Endothelial cell of umbilical vein (primary cell): Measurements from ENCODE around the gene RDH14. TPM values are rescaled to one million over a fixed set of nuclear protein-coding genes. Genes with fewer than 3 reads are reported as not detected.

Source experiments
- BruUV-seq: library from RNA; stranded (reverse); fragments of 400-500 nt; replicated peaks from 2 replicates; lab custom pipeline; 2021; lab: Mats Ljungman, UMichigan
- CTCF ChIA-PET: fragments of 300-600, 350-600 bp; sonication (Branson Sonifier 250); formaldehyde crosslinking; loops from one replicate; lab custom pipeline; 2021; ENCODE audit warnings: antibody characterized with exemption, inconsistent platforms; lab: Charles Lee
- POLR2A ChIA-PET: fragments of 300-600, 350-600 bp; sonication (Branson Sonifier 250); formaldehyde crosslinking; loops from one replicate; lab custom pipeline; 2021; ENCODE audit warnings: antibody characterized with exemption, inconsistent platforms; lab: Charles Lee
- DNase-seq: peaks from one replicate; pipeline ENCODE4 v3.0.0-alpha.2; 2011; ENCODE audit warnings: low read depth, low spot score
- FAIRE-seq: peaks from 2 replicates; lab custom pipeline; 2011; peaks lifted over from hg19 to GRCh38; lab: Jason Lieb, UNC
- H2AFZ ChIP-seq: 2 replicates; pipeline ENCODE4 v1.6.0; 2012; ENCODE audit warnings: low read depth, low read length, control low read depth, inconsistent platforms
- H3K27ac ChIP-seq: 2 replicates; pipeline ENCODE4 v1.5.1; 2011; ENCODE audit warnings: low read depth, mild to moderate bottlenecking, control low read depth, low read length, moderate library complexity; ENCODE audit not compliant: insufficient read depth
- H3K27me3 ChIP-seq, 2 experiments: 2 replicates each; pipeline versions ENCODE4 v1.6.0 to v1.6.1; 2011; ENCODE audit warnings: low read length in 2 of 2, mixed read lengths in 1 of 2; ENCODE audit not compliant: control insufficient read depth in 2 of 2, insufficient read depth in 2 of 2
- H3K36me3 ChIP-seq, 2 experiments: 2 replicates in 1 of 2; 3 replicates in 1 of 2; pipeline ENCODE4 v1.5.1; 2011; ENCODE audit warnings: low read length in 2 of 2, mild to moderate bottlenecking in 1 of 2, moderate library complexity in 1 of 2; ENCODE audit not compliant: control insufficient read depth in 2 of 2, insufficient read depth in 2 of 2; ENCODE audit errors: extremely low read depth in 1 of 2
- H3K4me1 ChIP-seq: 3 replicates; pipeline ENCODE4 v1.5.1; 2011; ENCODE audit warnings: mild to moderate bottlenecking, low read length; ENCODE audit not compliant: control insufficient read depth, insufficient read depth; ENCODE audit errors: extremely low read depth
- H3K4me2 ChIP-seq: 2 replicates; pipeline ENCODE4 v1.6.1; 2011; ENCODE audit warnings: low read length, control low read depth, mixed read lengths; ENCODE audit not compliant: insufficient read depth
- H3K4me3 ChIP-seq, 3 experiments: fragments of 200-600 bp in 1 of 3; sonication (generic), shearing (Covaris generic) in 1 of 3; replicated peaks in 1 of 3; 2 replicates each; pipeline ENCODE4 v1.5.1; 2011 to 2016; ENCODE audit warnings: control low read depth in 3 of 3, low read length in 3 of 3, mild to moderate bottlenecking in 2 of 3, inconsistent platforms in 1 of 3, low read depth in 1 of 3, moderate library complexity in 1 of 3; ENCODE audit not compliant: insufficient read depth in 1 of 3
- H3K79me2 ChIP-seq: 2 replicates; pipeline ENCODE4 v1.6.0; 2012; ENCODE audit warnings: low read length, inconsistent platforms; ENCODE audit not compliant: control insufficient read depth, insufficient read depth
- H3K9ac ChIP-seq: replicated peaks from 2 replicates; pipeline ENCODE3; 2011; ENCODE audit warnings: low read length, control low read depth; ENCODE audit not compliant: insufficient read depth; ENCODE audit errors: extremely low read depth
- H3K9me1 ChIP-seq: replicated peaks from 3 replicates; pipeline ENCODE4 v1.6.0; 2011; ENCODE audit warnings: mild to moderate bottlenecking, low read length; ENCODE audit not compliant: control insufficient read depth, insufficient read depth; ENCODE audit errors: extremely low read depth
- H3K9me3 ChIP-seq: replicated peaks from 2 replicates; pipeline ENCODE4 v1.5.1; 2012; ENCODE audit warnings: low read length, inconsistent platforms; ENCODE audit not compliant: control insufficient read depth, insufficient read depth
- H4K20me1 ChIP-seq: replicated peaks from 2 replicates; pipeline ENCODE3; 2011; ENCODE audit warnings: mild to moderate bottlenecking, low read length; ENCODE audit not compliant: control insufficient read depth, insufficient read depth; ENCODE audit errors: extremely low read depth
- EZH2 ChIP-seq: IDR thresholded peaks from 2 replicates; pipeline ENCODE4 v1.6.1; 2012; ENCODE audit warnings: borderline replicate concordance, low read depth, mild to moderate bottlenecking, moderate library complexity, low read length, inconsistent platforms; ENCODE audit not compliant: severe bottlenecking
- FOS ChIP-seq: IDR thresholded peaks from 2 replicates; pipeline ENCODE4 v1.6.1; 2011; ENCODE audit warnings: mild to moderate bottlenecking, low read length, moderate library complexity, borderline replicate concordance; ENCODE audit not compliant: insufficient read depth
- GATA2 ChIP-seq: IDR thresholded peaks from 2 replicates; pipeline ENCODE4 v1.7.0; 2011; ENCODE audit warnings: low read depth, mild to moderate bottlenecking, moderate library complexity, mixed read lengths, low read length; ENCODE audit not compliant: insufficient read length, insufficient read depth
- JUN ChIP-seq: IDR thresholded peaks from 2 replicates; pipeline ENCODE4 v1.6.1; 2011; ENCODE audit warnings: borderline replicate concordance, low read depth; ENCODE audit not compliant: insufficient read length, insufficient read depth
- MYC ChIP-seq: IDR thresholded peaks from one replicate; pipeline ENCODE4 v1.6.1; 2011; ENCODE audit warnings: mild to moderate bottlenecking, low read depth, low read length
- POLR2A ChIP-seq: IDR thresholded peaks from 2 replicates; pipeline ENCODE4 v1.6.1; 2012; ENCODE audit warnings: low read depth, mild to moderate bottlenecking, control low read depth, low read length
- POLR2AphosphoS5 ChIP-seq: IDR thresholded peaks from 2 replicates; pipeline ENCODE4 v1.6.1; 2012; ENCODE audit warnings: low read depth, mild to moderate bottlenecking, control low read depth, low read length, moderate library complexity; ENCODE audit not compliant: insufficient read depth
- dilution Hi-C: fragments of 300-500 bp; cut with MboI; formaldehyde crosslinking; loops from one replicate; pipeline ENCODE4 v1.15.0; 2019; ENCODE audit warnings: low sequenced_read_pairs; ENCODE audit not compliant: extremely low pct_ligation_motif_present
- intact Hi-C: fragments of 100-400 bp; cut with micrococcal nuclease; formaldehyde crosslinking; loops from one replicate; pipeline ENCODE4 v1.10.0; 2022
- polyA plus RNA-seq, 4 experiments: library from polyadenylated mRNA; depleted of rRNA in 3 of 4; stranded (reverse) in 3 of 4; unstranded in 1 of 4; fragments of >200 nt; gene quantifications; 2 replicates each; pipeline versions ENCODE4 v1.2.1 to v1.2.3, GENCODE V29; 2011 to 2012; ENCODE audit warnings: missing spikeins in 1 of 4
- total RNA-seq: library from RNA; stranded (reverse); gene quantifications from 2 replicates; pipeline ENCODE4 v1.2.3, GENCODE V29; 2021
- TF ChIP-seq, protein P1 (sequence below): IDR thresholded peaks from 2 replicates; pipeline ENCODE4 v1.6.1; 2011; ENCODE audit not compliant: insufficient read depth, insufficient read length
- TF ChIP-seq, protein P2 (sequence below), 2 donors: IDR thresholded peaks; 1 replicate in 1 of 2; 2 replicates in 1 of 2; pipeline ENCODE4 v1.5.1; 2011; ENCODE audit warnings: low read length in 2 of 2, mild to moderate bottlenecking in 2 of 2, moderate library complexity in 2 of 2, control low read depth in 1 of 2, inconsistent platforms in 1 of 2, low read depth in 1 of 2; ENCODE audit not compliant: insufficient read depth in 1 of 2; ENCODE audit errors: extremely low read depth in 1 of 2

Gene RDH14
- total and polyA plus RNA-seq, 2 donors (not counting 3 experiments of a cell fraction or from before 2014, with no cell fraction given): 8.8 to 12.4 TPM

DNA sequence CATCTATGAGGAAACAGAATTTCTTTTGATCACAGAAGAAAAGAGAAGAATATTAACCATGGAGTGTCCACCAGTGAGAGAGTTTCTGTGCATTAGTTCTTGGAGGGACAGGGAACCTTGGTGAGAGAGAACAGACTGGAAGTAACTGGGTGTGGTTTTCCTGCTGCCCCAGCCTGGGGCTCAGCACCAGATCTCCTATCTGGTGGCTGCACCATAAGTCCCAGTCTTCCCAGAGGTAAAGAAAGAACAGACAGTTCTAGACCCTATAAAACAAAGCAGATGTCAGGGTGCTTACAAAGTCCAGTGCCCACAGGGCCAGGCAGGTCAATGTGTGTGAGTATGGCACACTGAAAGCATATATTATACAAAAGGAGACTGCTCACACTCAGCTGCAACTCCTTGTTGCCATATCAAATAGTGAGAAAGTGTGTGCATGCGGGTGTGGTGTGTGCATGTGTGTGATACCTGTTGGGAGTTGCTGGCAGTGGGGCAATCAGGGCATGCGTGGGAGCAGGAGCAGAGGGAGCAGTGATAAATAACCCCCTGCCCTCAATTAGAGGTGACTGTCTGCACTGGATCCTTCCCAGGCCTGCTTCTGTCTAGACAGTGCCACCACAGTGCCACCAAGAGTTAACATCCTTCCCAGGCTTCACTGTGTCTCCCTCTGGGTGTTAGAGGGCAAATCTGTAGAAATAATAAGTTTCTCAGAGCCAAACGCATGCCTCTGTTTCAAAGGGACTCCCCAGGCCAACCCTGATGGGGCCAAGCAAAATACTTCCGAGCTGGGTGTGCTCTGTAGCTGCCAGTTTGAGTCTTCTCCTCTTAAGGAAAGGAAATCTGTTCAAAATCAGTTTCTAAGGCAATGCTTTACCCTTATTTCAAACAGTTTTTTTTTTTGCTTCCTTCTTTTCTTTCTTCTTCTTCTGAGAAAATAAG, 45.7 kb downstream of the RDH14 start:
- Histone ChIP-seq H3K79me2 (no peaks in the 10 kb centered on the region), H3K4me2 (no peak overlapping the region), H4K20me1 (no peaks in the 10 kb centered on the region), H3K4me1 (no peaks in the 10 kb centered on the region), H3K9me3 (no peaks in the 10 kb centered on the region), H3K27me3 (no peaks in the 10 kb centered on the region), H3K27ac (no peak overlapping the region), H3K9me1 (no peaks in the 10 kb centered on the region), H2AFZ (no peak overlapping the region), H3K9ac (no peak overlapping the region), H3K4me3 (no peak overlapping the region), H3K36me3 (no peaks in the 10 kb centered on the region)
- ChIA-PET CTCF (interaction anchor here (0.9 to 1.0 kb wide), 2 partner anchors 15 to 101 kb away, joined by 3 read pairs; no protein-coding TSS in a partner anchor), POLR2A (no interaction called here)
- FAIRE-seq (no peak), DNase-seq (no peak)
- intact Hi-C loops: no loop called here
- TF ChIP-seq GATA2: no peak
- TF ChIP-seq, protein P1, sequence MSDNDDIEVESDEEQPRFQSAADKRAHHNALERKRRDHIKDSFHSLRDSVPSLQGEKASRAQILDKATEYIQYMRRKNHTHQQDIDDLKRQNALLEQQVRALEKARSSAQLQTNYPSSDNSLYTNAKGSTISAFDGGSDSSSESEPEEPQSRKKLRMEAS: no peak
- no peak for TF ChIP-seq POLR2A
- TF ChIP-seq, protein P2, sequence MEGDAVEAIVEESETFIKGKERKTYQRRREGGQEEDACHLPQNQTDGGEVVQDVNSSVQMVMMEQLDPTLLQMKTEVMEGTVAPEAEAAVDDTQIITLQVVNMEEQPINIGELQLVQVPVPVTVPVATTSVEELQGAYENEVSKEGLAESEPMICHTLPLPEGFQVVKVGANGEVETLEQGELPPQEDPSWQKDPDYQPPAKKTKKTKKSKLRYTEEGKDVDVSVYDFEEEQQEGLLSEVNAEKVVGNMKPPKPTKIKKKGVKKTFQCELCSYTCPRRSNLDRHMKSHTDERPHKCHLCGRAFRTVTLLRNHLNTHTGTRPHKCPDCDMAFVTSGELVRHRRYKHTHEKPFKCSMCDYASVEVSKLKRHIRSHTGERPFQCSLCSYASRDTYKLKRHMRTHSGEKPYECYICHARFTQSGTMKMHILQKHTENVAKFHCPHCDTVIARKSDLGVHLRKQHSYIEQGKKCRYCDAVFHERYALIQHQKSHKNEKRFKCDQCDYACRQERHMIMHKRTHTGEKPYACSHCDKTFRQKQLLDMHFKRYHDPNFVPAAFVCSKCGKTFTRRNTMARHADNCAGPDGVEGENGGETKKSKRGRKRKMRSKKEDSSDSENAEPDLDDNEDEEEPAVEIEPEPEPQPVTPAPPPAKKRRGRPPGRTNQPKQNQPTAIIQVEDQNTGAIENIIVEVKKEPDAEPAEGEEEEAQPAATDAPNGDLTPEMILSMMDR (IDR thresholded peaks at IDR 0.05; ENCODE audit: extremely low read depth in 1 of 2, insufficient read depth in 1 of 2, low read depth in 1 of 2, low read length in 2 of 2): no peak
- TF ChIP-seq JUN: no peak
- no peak for TF ChIP-seq POLR2AphosphoS5
- no peak for TF ChIP-seq EZH2
- TF ChIP-seq MYC: no peak
- TF ChIP-seq FOS: no peak
- no TSS peak for BruUV-seq
- dilution Hi-C loops: no loop called here
